ENCODE measurements around the gene RAB31. TPM values are rescaled to one million over a fixed set of nuclear protein-coding genes. Genes with fewer than 3 reads are reported as not detected.
A peak's percentile ranks its signal among the peaks of the same experiment; 100 is the strongest.

The RAB31 gene
- polyA plus RNA-seq, 1 donor, result 15.5 TPM

DNA sequence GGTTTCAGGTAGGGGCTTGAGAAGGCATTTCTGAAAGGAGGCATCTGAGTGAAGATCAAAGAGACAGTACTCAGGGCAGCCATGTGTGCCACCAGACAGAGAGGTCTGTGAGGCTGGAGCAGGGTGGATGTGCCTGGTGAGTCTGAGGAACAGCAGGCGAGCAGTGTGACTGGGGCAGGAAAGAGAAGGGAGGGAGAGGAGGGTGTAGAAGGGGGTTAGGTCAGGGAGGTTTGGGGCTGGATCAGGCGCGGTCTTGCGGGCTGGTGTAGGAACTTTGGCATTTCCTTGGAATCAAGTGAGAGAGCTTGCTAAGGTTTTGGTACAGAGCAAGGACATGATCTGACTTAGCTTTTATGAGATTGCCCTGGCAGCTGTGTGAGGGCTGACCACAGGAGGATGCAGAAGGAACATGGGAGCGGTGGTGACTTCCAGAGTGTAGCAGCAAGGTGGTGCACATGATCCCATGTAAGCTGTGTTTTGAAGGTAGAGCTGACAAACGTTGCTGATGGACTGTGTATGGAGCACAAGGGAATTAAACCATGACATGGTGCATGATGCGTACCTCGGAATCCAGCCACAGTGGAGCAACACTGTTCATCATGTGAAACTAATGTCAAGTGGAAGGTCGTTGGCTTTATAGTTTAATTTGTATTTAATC is 13.9 kb downstream of the RAB31 start:
- DNase-seq, result no peak
- Histone ChIP-seq H3K4me1 (ENCODE audit: control insufficient read depth, insufficient read depth, low read length) (no peaks in the 10 kb centered on the region), H3K4me3 (ENCODE audit: low read length) (no peak overlapping the region), H3K27me3 (ENCODE audit: control insufficient read depth, insufficient read depth, low read length) (no peaks in the 10 kb centered on the region), H3K9me3 (ENCODE audit: control insufficient read depth, low read depth, low read length) (no peaks in the 10 kb centered on the region), H3K36me3 (ENCODE audit: control insufficient read depth, insufficient read depth, low read length) (no peaks in the 10 kb centered on the region), H3K27ac (ENCODE audit: low read length) (no peak overlapping the region)
- 100% methylated on average over 2 of the region's 9 CpGs for WGBS (ENCODE audit: insufficient coverage, low lambda C conversion rate)

GRCh38 chr18:9722691-9723090 is 14.6 kb downstream of the RAB31 start:
- H3K27me3 ChIP-seq (ENCODE audit: control insufficient read depth, insufficient read depth, low read length), result no peaks in the 10 kb centered on the region
- WGBS (ENCODE audit: insufficient coverage, low lambda C conversion rate), result no CpG with 5 or more reads among the region's 3 CpGs
- no peaks in the 10 kb centered on the region for H3K9me3 ChIP-seq (ENCODE audit: control insufficient read depth, low read depth, low read length)
- H3K27ac ChIP-seq (ENCODE audit: low read length), result peak overlapping the region; percentile 16
- peak; percentile 70 to 81 for DNase-seq
- no peak overlapping the region for H3K4me3 ChIP-seq (ENCODE audit: low read length)
- H3K36me3 ChIP-seq (ENCODE audit: control insufficient read depth, insufficient read depth, low read length), result no peaks in the 10 kb centered on the region
- no peaks in the 10 kb centered on the region for H3K4me1 ChIP-seq (ENCODE audit: control insufficient read depth, insufficient read depth, low read length)

GRCh38 chr18:9724797-9725585 is 16.9 kb downstream of the RAB31 start:
- H3K9me3 ChIP-seq (ENCODE audit: control insufficient read depth, low read depth, low read length), result no peaks in the 10 kb centered on the region
- no peak overlapping the region for H3K4me3 ChIP-seq (ENCODE audit: low read length)
- WGBS (ENCODE audit: insufficient coverage, low lambda C conversion rate), result 100% methylated on average over 1 of the region's 5 CpGs
- no peaks in the 10 kb centered on the region for H3K27me3 ChIP-seq (ENCODE audit: control insufficient read depth, insufficient read depth, low read length)
- no peaks in the 10 kb centered on the region for H3K36me3 ChIP-seq (ENCODE audit: control insufficient read depth, insufficient read depth, low read length)
- no peaks in the 10 kb centered on the region for H3K4me1 ChIP-seq (ENCODE audit: control insufficient read depth, insufficient read depth, low read length)
- DNase-seq, result no peak
- H3K27ac ChIP-seq (ENCODE audit: low read length), result no peak overlapping the region

GRCh38 chr18:9726175-9726574 is 18.1 kb downstream of the RAB31 start:
- no peak overlapping the region for H3K4me3 ChIP-seq (ENCODE audit: low read length)
- no peak overlapping the region for H3K27ac ChIP-seq (ENCODE audit: low read length)
- H3K36me3 ChIP-seq (ENCODE audit: control insufficient read depth, insufficient read depth, low read length), result no peaks in the 10 kb centered on the region
- H3K27me3 ChIP-seq (ENCODE audit: control insufficient read depth, insufficient read depth, low read length), result no peaks in the 10 kb centered on the region
- H3K4me1 ChIP-seq (ENCODE audit: control insufficient read depth, insufficient read depth, low read length), result no peaks in the 10 kb centered on the region
- H3K9me3 ChIP-seq (ENCODE audit: control insufficient read depth, low read depth, low read length), result no peaks in the 10 kb centered on the region
- DNase-seq, result no peak
- WGBS (ENCODE audit: insufficient coverage, low lambda C conversion rate), result 100% methylated on average over 1 of the region's 5 CpGs

- no peak for DNase-seq
These were observed 18.8 kb downstream of the RAB31 start for GRCh38 chr18:9726936-9727335.

DNA sequence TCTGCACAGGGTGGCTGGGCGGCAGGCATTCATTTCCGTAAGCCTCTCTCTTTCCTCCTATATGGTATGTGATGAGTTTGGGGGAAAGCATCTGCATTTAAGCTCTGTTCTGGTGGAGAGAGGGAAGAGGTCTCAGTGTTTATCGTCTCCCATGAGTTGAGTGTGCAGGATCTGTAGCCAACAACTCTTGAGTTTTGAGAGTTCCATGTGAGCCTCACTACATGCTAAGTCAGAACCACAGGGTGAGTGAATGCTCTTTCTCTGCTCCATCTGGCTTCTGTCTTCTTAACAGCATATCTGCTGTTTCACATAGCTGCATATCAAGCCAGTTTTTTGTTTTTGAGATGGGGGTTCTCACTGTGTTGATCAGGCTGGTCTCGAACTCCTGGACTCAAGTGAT is 22.7 kb downstream of the RAB31 start:
- H3K4me3 ChIP-seq (ENCODE audit: low read length), result no peak overlapping the region
- H3K27me3 ChIP-seq (ENCODE audit: control insufficient read depth, insufficient read depth, low read length), result no peaks in the 10 kb centered on the region
- DNase-seq, result no peak
- no peaks in the 10 kb centered on the region for H3K36me3 ChIP-seq (ENCODE audit: control insufficient read depth, insufficient read depth, low read length)
- WGBS (ENCODE audit: insufficient coverage, low lambda C conversion rate), result no CpG with 5 or more reads among the region's 4 CpGs
- peaks cover 14% of the 10 kb centered on the region for H3K4me1 ChIP-seq (ENCODE audit: control insufficient read depth, insufficient read depth, low read length)
- H3K9me3 ChIP-seq (ENCODE audit: control insufficient read depth, low read depth, low read length), result no peaks in the 10 kb centered on the region
- no peak overlapping the region for H3K27ac ChIP-seq (ENCODE audit: low read length)

More at GRCh38 chr18:9726936-9727335, 18.8 kb downstream of the RAB31 start:
- no peaks in the 10 kb centered on the region for H3K4me1 ChIP-seq (ENCODE audit: control insufficient read depth, insufficient read depth, low read length)
- no peak overlapping the region for H3K27ac ChIP-seq (ENCODE audit: low read length)
- H3K27me3 ChIP-seq (ENCODE audit: control insufficient read depth, insufficient read depth, low read length), result no peaks in the 10 kb centered on the region
- H3K36me3 ChIP-seq (ENCODE audit: control insufficient read depth, insufficient read depth, low read length), result no peaks in the 10 kb centered on the region
- H3K4me3 ChIP-seq (ENCODE audit: low read length), result no peak overlapping the region
- no peaks in the 10 kb centered on the region for H3K9me3 ChIP-seq (ENCODE audit: control insufficient read depth, low read depth, low read length)
- WGBS (ENCODE audit: insufficient coverage, low lambda C conversion rate), result no CpG with 5 or more reads among the region's 2 CpGs

DNA sequence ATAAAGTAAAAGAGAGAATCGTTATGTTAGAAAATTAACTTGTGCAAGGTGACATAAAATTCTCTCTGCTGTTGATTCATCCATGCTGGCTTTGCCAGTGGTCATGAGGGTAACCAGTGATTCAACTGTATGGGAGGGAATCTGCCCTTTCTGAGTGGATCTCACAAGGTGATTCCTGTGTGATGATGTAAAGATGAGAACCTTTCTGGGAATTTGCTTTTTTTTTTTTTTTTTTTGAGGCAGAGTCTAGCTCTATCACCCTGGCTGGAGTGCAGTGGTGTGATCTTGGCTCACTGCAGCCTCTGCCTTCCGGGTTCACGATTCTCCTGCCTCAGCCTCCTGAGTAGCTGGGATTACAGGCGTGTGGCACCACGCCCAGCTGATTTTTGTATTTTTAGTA is 23.3 kb downstream of the RAB31 start:
- Histone ChIP-seq H3K27me3 (ENCODE audit: control insufficient read depth, insufficient read depth, low read length) (no peaks in the 10 kb centered on the region), H3K36me3 (ENCODE audit: control insufficient read depth, insufficient read depth, low read length) (no peaks in the 10 kb centered on the region), H3K4me3 (ENCODE audit: low read length) (no peak overlapping the region), H3K4me1 (ENCODE audit: control insufficient read depth, insufficient read depth, low read length) (peaks cover 14% of the 10 kb centered on the region), H3K27ac (ENCODE audit: low read length) (no peak overlapping the region), H3K9me3 (ENCODE audit: control insufficient read depth, low read depth, low read length) (no peaks in the 10 kb centered on the region)
- no peak for DNase-seq
- WGBS (ENCODE audit: insufficient coverage, low lambda C conversion rate), result 83% methylated on average over 1 of the region's 5 CpGs

- Histone ChIP-seq H3K36me3 (ENCODE audit: control insufficient read depth, insufficient read depth, low read length) (no peaks in the 10 kb centered on the region), H3K4me3 (ENCODE audit: low read length) (no peak overlapping the region), H3K27ac (ENCODE audit: low read length) (no peak overlapping the region), H3K4me1 (ENCODE audit: control insufficient read depth, insufficient read depth, low read length) (peaks cover 14% of the 10 kb centered on the region), H3K9me3 (ENCODE audit: control insufficient read depth, low read depth, low read length) (no peaks in the 10 kb centered on the region), H3K27me3 (ENCODE audit: control insufficient read depth, insufficient read depth, low read length) (no peaks in the 10 kb centered on the region)
- DNase-seq, result no peak
- no CpG with 5 or more reads among the region's 9 CpGs for WGBS (ENCODE audit: insufficient coverage, low lambda C conversion rate)
These were observed 23.9 kb downstream of the RAB31 start for GRCh38 chr18:9732031-9732430.

- peak; percentile 83 to 93 for DNase-seq
- peak overlapping the region; percentile 95 for H3K27ac ChIP-seq (ENCODE audit: low read length)
- no CpG with 5 or more reads among the region's 9 CpGs for WGBS (ENCODE audit: insufficient coverage, low lambda C conversion rate)
These were observed 26.1 kb downstream of the RAB31 start for GRCh38 chr18:9734189-9734588.

GRCh38 chr18:9735238-9735637 is 27.1 kb downstream of the RAB31 start:
- no CpG with 5 or more reads among the region's 9 CpGs for WGBS (ENCODE audit: insufficient coverage, low lambda C conversion rate)

More at GRCh38 chr18:9734189-9734588, 26.1 kb downstream of the RAB31 start:
- no peaks in the 10 kb centered on the region for H3K9me3 ChIP-seq (ENCODE audit: control insufficient read depth, low read depth, low read length)
- no peak overlapping the region for H3K4me3 ChIP-seq (ENCODE audit: low read length)
- H3K27me3 ChIP-seq (ENCODE audit: control insufficient read depth, insufficient read depth, low read length), result no peaks in the 10 kb centered on the region
- H3K36me3 ChIP-seq (ENCODE audit: control insufficient read depth, insufficient read depth, low read length), result no peaks in the 10 kb centered on the region
- peaks cover 19% of the 10 kb centered on the region for H3K4me1 ChIP-seq (ENCODE audit: control insufficient read depth, insufficient read depth, low read length)

More at GRCh38 chr18:9735238-9735637, 27.1 kb downstream of the RAB31 start:
- peak; percentile 19 to 38 for DNase-seq
- no peak overlapping the region for H3K4me3 ChIP-seq (ENCODE audit: low read length)
- no peaks in the 10 kb centered on the region for H3K9me3 ChIP-seq (ENCODE audit: control insufficient read depth, low read depth, low read length)
- H3K4me1 ChIP-seq (ENCODE audit: control insufficient read depth, insufficient read depth, low read length), result peaks cover 19% of the 10 kb centered on the region
- no peaks in the 10 kb centered on the region for H3K27me3 ChIP-seq (ENCODE audit: control insufficient read depth, insufficient read depth, low read length)
- no peak overlapping the region for H3K27ac ChIP-seq (ENCODE audit: low read length)
- H3K36me3 ChIP-seq (ENCODE audit: control insufficient read depth, insufficient read depth, low read length), result no peaks in the 10 kb centered on the region

Measured in large intestine (tissue), 3 donors.